B cell (primary cell): Measurements from ENCODE around the gene HDGF. TPM values are rescaled to one million over a fixed set of nuclear protein-coding genes. Genes with fewer than 3 reads are reported as not detected.

ENCODE experiments used
- ATAC-seq: fragments of 200-7000 bp; cut with Tn5 transposase; one replicate; pipeline ENCODE4 v1.10.0; 2021; ENCODE audit warnings: low read depth, mild to moderate bottlenecking, moderate number of reproducible peaks, moderate library complexity
- CTCF ChIA-PET: fragments of 350-600 bp; sonication (Branson Sonifier 250); formaldehyde crosslinking; loops from one replicate; lab custom pipeline; 2021; ENCODE audit warnings: antibody characterized with exemption, inconsistent platforms; lab: Charles Lee
- POLR2A ChIA-PET: fragments of 350-600 bp; sonication (Branson Sonifier 250); formaldehyde crosslinking; loops from one replicate; lab custom pipeline; 2021; ENCODE audit warnings: antibody characterized with exemption; lab: Charles Lee
- DNase-seq: peaks from one replicate; pipeline ENCODE4 v3.0.0; 2013
- H2AFZ ChIP-seq: 2 replicates; pipeline ENCODE4 v1.6.1; 2012; ENCODE audit warnings: mild to moderate bottlenecking, low read depth, low read length; ENCODE audit not compliant: insufficient read depth, poor library complexity, severe bottlenecking
- H3K27ac ChIP-seq, 2 donors: 1 replicate in 1 of 2; 2 replicates in 1 of 2; pipeline ENCODE4 v1.5.1; 2012 to 2013; ENCODE audit warnings: low read length in 2 of 2, mild to moderate bottlenecking in 2 of 2, moderate library complexity in 1 of 2
- H3K27me3 ChIP-seq, 4 experiments: fragments of 200-600 bp in 1 of 4; sonication (generic) in 1 of 4; replicated peaks in 1 of 4; 1 replicate in 2 of 4; 2 replicates in 2 of 4; pipeline versions ENCODE4 v1.6.1 to v1.7.0; 2013 to 2016; ENCODE audit warnings: low read length in 3 of 4, mild to moderate bottlenecking in 2 of 4, mixed read lengths in 1 of 4, moderate library complexity in 1 of 4; ENCODE audit not compliant: insufficient read depth in 4 of 4, control insufficient read depth in 3 of 4; ENCODE audit errors: control extremely low read depth in 1 of 4
- H3K36me3 ChIP-seq, 2 experiments: replicated peaks in 1 of 2; 1 replicate in 1 of 2; 2 replicates in 1 of 2; pipeline versions ENCODE4 v1.6.1 to v1.7.1; 2013; ENCODE audit warnings: low read length in 1 of 2; ENCODE audit not compliant: insufficient read depth in 2 of 2, control insufficient read depth in 1 of 2; ENCODE audit errors: control extremely low read depth in 1 of 2, extremely low read depth in 1 of 2
- H3K4me1 ChIP-seq, 2 donors: fragments of 200-600 bp in 1 of 2; sonication (generic) in 1 of 2; 1 replicate in 1 of 2; 2 replicates in 1 of 2; pipeline versions ENCODE4 v1.5.1 to v1.6.1; 2013 to 2017; ENCODE audit warnings: low read length in 2 of 2; ENCODE audit not compliant: control insufficient read depth in 2 of 2, insufficient read depth in 2 of 2
- H3K4me2 ChIP-seq: replicated peaks from 2 replicates; pipeline ENCODE3; 2012; ENCODE audit warnings: mild to moderate bottlenecking, low read depth, low read length; ENCODE audit not compliant: poor library complexity, severe bottlenecking
- H3K4me3 ChIP-seq, 5 experiments: fragments of 200-600 bp in 1 of 5; sonication (generic) in 1 of 5; 1 replicate in 3 of 5; 2 replicates in 2 of 5; pipeline versions ENCODE4 v1.5.1 to v1.7.0; 2011 to 2016; ENCODE audit warnings: low read length in 4 of 5, mild to moderate bottlenecking in 4 of 5, low read depth in 2 of 5, control low read depth in 1 of 5, moderate library complexity in 1 of 5; ENCODE audit not compliant: insufficient read depth in 1 of 5; ENCODE audit errors: control extremely low read depth in 1 of 5, extremely low read depth in 1 of 5
- H3K79me2 ChIP-seq: fragments of 200-600 bp; sonication (generic); one replicate; pipeline ENCODE4 v1.6.0; 2016; ENCODE audit warnings: low read length; ENCODE audit not compliant: control insufficient read depth, insufficient read depth
- H3K9ac ChIP-seq: fragments of 200-600 bp; sonication (generic); 2 replicates; pipeline ENCODE4 v1.6.1; 2017; ENCODE audit warnings: mild to moderate bottlenecking, low read length, moderate library complexity
- H3K9me3 ChIP-seq, 3 donors: one replicate each; pipeline versions ENCODE4 v1.6.1 to v1.7.1; 2013; ENCODE audit warnings: low read length in 2 of 3; ENCODE audit not compliant: control insufficient read depth in 2 of 3, insufficient read depth in 1 of 3; ENCODE audit errors: control extremely low read depth in 1 of 3
- H4K20me1 ChIP-seq: 2 replicates; pipeline ENCODE4 v1.6.0; 2012; ENCODE audit warnings: mild to moderate bottlenecking, low read length; ENCODE audit not compliant: insufficient read depth, control insufficient read depth, poor library complexity, severe bottlenecking
- H3K27ac Mint-ChIP-seq: one replicate; pipeline ENCODE4 v1.8.0; 2021; ENCODE audit warnings: mixed read lengths
- H3K27me3 Mint-ChIP-seq: one replicate; pipeline ENCODE4 v1.8.0; 2021; ENCODE audit warnings: mixed read lengths
- H3K4me1 Mint-ChIP-seq: one replicate; pipeline ENCODE4 v1.8.0; 2021; ENCODE audit warnings: mixed read lengths
- H3K4me3 Mint-ChIP-seq: one replicate; pipeline ENCODE4 v1.8.0; 2021; ENCODE audit warnings: mixed read lengths
- H3K9me3 Mint-ChIP-seq: one replicate; pipeline ENCODE4 v1.8.0; 2022; ENCODE audit warnings: mixed read lengths; ENCODE audit not compliant: insufficient read depth
- EZH2 ChIP-seq: IDR thresholded peaks from 2 replicates; pipeline ENCODE4 v1.6.1; 2012; ENCODE audit warnings: borderline replicate concordance, low read depth, mild to moderate bottlenecking, moderate library complexity, low read length; ENCODE audit not compliant: insufficient read depth, poor library complexity, severe bottlenecking
- WGBS: methylation state at CpG from one replicate; pipeline ENCODE4 v1.1.5; 2013; ENCODE audit warnings: missing lambda C conversion rate; ENCODE audit not compliant: insufficient coverage; 5-methylcytosine and 5-hydroxymethylcytosine counted together
- intact Hi-C: fragments of 100-400 bp; cut with micrococcal nuclease; formaldehyde crosslinking; loops from one replicate; pipeline ENCODE4 v1.10.0; 2022
- polyA minus RNA-seq: library from RNA; depleted of rRNA, polyadenylated mRNA; stranded (reverse); fragments of >200 nt; gene quantifications from 2 replicates; pipeline ENCODE4 v1.2.3, GENCODE V29; 2012
- polyA plus RNA-seq: library from polyadenylated mRNA; depleted of rRNA; stranded (reverse); fragments of >200 nt; gene quantifications from 2 replicates; pipeline ENCODE4 v1.2.3, GENCODE V29; 2012
- total RNA-seq, 2 donors: library from RNA; stranded (reverse); fragments of 120-200 nt in 1 of 2; gene quantifications; 1 replicate in 1 of 2; 2 replicates in 1 of 2; pipeline versions ENCODE4 v1.2.3 to v1.2.4, GENCODE V29; 2013 to 2022
- TF ChIP-seq, protein P1 (sequence below): fragments of 200-600 bp; IDR thresholded peaks from one replicate; pipeline ENCODE4 v1.8.0; 2022; ENCODE audit warnings: antibody characterized with exemption, mild to moderate bottlenecking

The HDGF gene
- total RNA-seq = 89.9 and 91.2 TPM in 2 replicates
- total RNA-seq (2013) = 81.5 TPM
- 40.3 and 53.1 TPM in 2 replicates for polyA plus RNA-seq
- polyA minus RNA-seq = 39.2 and 46.2 TPM in 2 replicates

DNA sequence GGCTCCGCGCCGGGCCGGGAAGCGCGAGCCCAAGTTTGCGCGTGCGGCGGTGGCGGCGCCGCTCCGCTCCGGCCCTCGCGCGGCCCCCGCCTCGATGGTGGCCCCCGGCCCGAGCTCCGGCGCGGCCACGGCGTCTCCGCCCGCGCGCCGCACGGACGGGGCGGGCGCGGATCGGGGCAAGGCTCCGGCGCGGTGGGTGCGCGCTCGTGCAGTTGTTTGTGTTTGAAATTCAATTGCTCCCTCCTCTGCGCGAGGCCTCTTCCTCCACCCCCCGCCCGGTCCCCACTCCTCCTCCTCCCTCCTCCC lies at the start of gene HDGF:
TSS of gene HDGF (minus strand) at position 225 of the 306 bp plus-strand sequence. CDS start 246 bp downstream, outside the sequence.
- POLR2A ChIA-PET = interaction anchor here (0.6 to 2.6 kb wide), 10 partner anchors 9 to 539 kb away, joined by 3 to 29 read pairs (median 5); partner anchors contain the start of genes GLMP, ISG20L2, METTL25B and MRPL24
- peaks cover 68% of the 10 kb centered on the region for H3K4me1 Mint-ChIP-seq
- H3K27me3 ChIP-seq = no peaks in the 10 kb centered on the region
- H3K36me3 ChIP-seq = no peaks in the 10 kb centered on the region
- peak within 1 kb of the TSS; percentile 58 to 82 for H3K27ac ChIP-seq
- H3K27me3 Mint-ChIP-seq = no peaks in the 10 kb centered on the region
- peak within 1 kb of the TSS; percentile 78 for H3K9ac ChIP-seq
- ATAC-seq = no peak
- intact Hi-C loops = loop anchor here (1.0 to 5.0 kb wide), 4 partner anchors 10 to 414 kb away; partner anchors contain the start of genes CCT3, ISG20L2, METTL25B and MRPL24
- H2AFZ ChIP-seq = peak within 1 kb of the TSS; percentile 82
- peak within 1 kb of the TSS; percentile 93 for H3K4me3 Mint-ChIP-seq
- peaks cover 59% of the 10 kb centered on the region for H3K79me2 ChIP-seq
- DNase-seq = no peak
- H3K4me1 ChIP-seq = peaks cover 49 to 68% of the 10 kb centered on the region in 2 donors
- peak within 1 kb of the TSS; percentile 72 to 95 (median 86) for H3K4me3 ChIP-seq
- peak within 1 kb of the TSS; percentile 94 for H3K27ac Mint-ChIP-seq
- under 1% methylated on average over 47 of the region's 48 CpGs for WGBS
- TF ChIP-seq, protein P1, sequence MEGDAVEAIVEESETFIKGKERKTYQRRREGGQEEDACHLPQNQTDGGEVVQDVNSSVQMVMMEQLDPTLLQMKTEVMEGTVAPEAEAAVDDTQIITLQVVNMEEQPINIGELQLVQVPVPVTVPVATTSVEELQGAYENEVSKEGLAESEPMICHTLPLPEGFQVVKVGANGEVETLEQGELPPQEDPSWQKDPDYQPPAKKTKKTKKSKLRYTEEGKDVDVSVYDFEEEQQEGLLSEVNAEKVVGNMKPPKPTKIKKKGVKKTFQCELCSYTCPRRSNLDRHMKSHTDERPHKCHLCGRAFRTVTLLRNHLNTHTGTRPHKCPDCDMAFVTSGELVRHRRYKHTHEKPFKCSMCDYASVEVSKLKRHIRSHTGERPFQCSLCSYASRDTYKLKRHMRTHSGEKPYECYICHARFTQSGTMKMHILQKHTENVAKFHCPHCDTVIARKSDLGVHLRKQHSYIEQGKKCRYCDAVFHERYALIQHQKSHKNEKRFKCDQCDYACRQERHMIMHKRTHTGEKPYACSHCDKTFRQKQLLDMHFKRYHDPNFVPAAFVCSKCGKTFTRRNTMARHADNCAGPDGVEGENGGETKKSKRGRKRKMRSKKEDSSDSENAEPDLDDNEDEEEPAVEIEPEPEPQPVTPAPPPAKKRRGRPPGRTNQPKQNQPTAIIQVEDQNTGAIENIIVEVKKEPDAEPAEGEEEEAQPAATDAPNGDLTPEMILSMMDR = peak; percentile 6
- TF ChIP-seq EZH2 = no peak
- H4K20me1 ChIP-seq = peaks cover 16% of the 10 kb centered on the region
- H3K9me3 ChIP-seq = no peaks in the 10 kb centered on the region
- CTCF ChIA-PET = interaction anchor here (1.2 to 3.2 kb wide), 6 partner anchors 15 to 63 kb away, joined by 3 to 24 read pairs (median 7); partner anchors contain the start of genes ISG20L2, METTL25B and PRCC
- H3K9me3 Mint-ChIP-seq = no peaks in the 10 kb centered on the region
- H3K4me2 ChIP-seq = peak within 1 kb of the TSS; percentile 78

GRCh38 chr1:156797212-156797871 lies 45.9 kb upstream of the HDGF start:
- no peak overlapping the region for H2AFZ ChIP-seq
- ATAC-seq = peak; percentile 45
- 100% methylated on average over 1 of the region's 4 CpGs for WGBS
- ChIA-PET POLR2A (no interaction called here), CTCF (interaction anchor here (0.8 to 5.9 kb wide), 11 partner anchors 8 to 108 kb away, joined by 3 to 45 read pairs (median 4); partner anchors contain the start of gene NTRK1)
- peaks cover 11 to 88% of the 10 kb centered on the region in 2 experiments for H3K36me3 ChIP-seq
- no peak overlapping the region for H3K4me3 ChIP-seq
- H3K4me1 Mint-ChIP-seq = peaks cover 5% of the 10 kb centered on the region
- no peak overlapping the region for H3K4me3 Mint-ChIP-seq
- no peaks in the 10 kb centered on the region for H3K27me3 ChIP-seq
- H3K27me3 Mint-ChIP-seq = no peaks in the 10 kb centered on the region
- H4K20me1 ChIP-seq = peaks cover 16% of the 10 kb centered on the region
- no peak overlapping the region for H3K4me2 ChIP-seq
- intact Hi-C loops = loop anchor here (1.0 kb wide), 1 partner anchor 63 kb away; the partner anchor contains the start of gene NTRK1
- H3K4me1 ChIP-seq = no peaks in the 10 kb centered on the region
- TF ChIP-seq, protein P1 = peak; percentile 73
- TF ChIP-seq EZH2 = no peak
- H3K27ac Mint-ChIP-seq = no peak overlapping the region
- peak; percentile 64 for DNase-seq
- H3K9ac ChIP-seq = no peak overlapping the region
- H3K79me2 ChIP-seq = no peaks in the 10 kb centered on the region
- no peaks in the 10 kb centered on the region for H3K9me3 ChIP-seq
- no peaks in the 10 kb centered on the region for H3K9me3 Mint-ChIP-seq
- H3K27ac ChIP-seq = no peak overlapping the region
